GM10248 (cell line): ENCODE results near the gene KAT8.
"Not testable (repeated sequence)": the region's sequence is repeated elsewhere in the genome, so short reads cannot be mapped to it uniquely, and the experiment has no call there.

Experiments used
- CTCF ChIA-PET: fragments of 300-600 bp; sonication (Branson Sonifier 250); formaldehyde crosslinking; extraction: SDS; loops from one replicate; lab custom pipeline; 2021; ENCODE audit warnings: antibody characterized with exemption; lab: Yijun Ruan, JAX
- POLR2A ChIA-PET: fragments of 350-650 bp; sonication (Branson Sonifier 250); formaldehyde crosslinking; extraction: SDS; loops from one replicate; lab custom pipeline; 2020; ENCODE audit warnings: antibody characterized with exemption; lab: Yijun Ruan, JAX
- DNase-seq: peaks from one replicate; pipeline ENCODE4 v3.0.0; 2012; ENCODE audit errors: extremely low spot score
- CTCF ChIP-seq: IDR thresholded peaks from 2 replicates; pipeline ENCODE4 v1.5.1; 2012; ENCODE audit warnings: mild to moderate bottlenecking, low read depth; ENCODE audit errors: extremely low read depth, missing control alignments, control extremely low read depth

Gene KAT8

GRCh38 chr16:31136287-31136662 is 18.8 kb downstream of the KAT8 start:
- TF ChIP-seq CTCF, result no peak
- CTCF ChIA-PET, result interaction anchor here (1.0 to 1.1 kb wide), 2 partner anchors 20 to 151 kb away, joined by 3 read pairs; partner anchors contain the start of gene HSD3B7
- no peak for DNase-seq
- POLR2A ChIA-PET, result interaction anchor here (1.7 kb wide), 1 partner anchor 44 kb away, joined by 6 read pairs; the partner anchor contains the start of gene FUS

GRCh38 chr16:31136822-31137499 is 19.5 kb downstream of the KAT8 start:
- DNase-seq, result not testable (repeated sequence)
- ChIA-PET CTCF (interaction anchor here (1.1 kb wide), 1 partner anchor 152 kb away, joined by 3 read pairs; the partner anchor contains the start of gene HSD3B7), POLR2A (interaction anchor here (1.7 kb wide), 1 partner anchor 43 kb away, joined by 6 read pairs; the partner anchor contains the start of gene FUS)

DNA sequence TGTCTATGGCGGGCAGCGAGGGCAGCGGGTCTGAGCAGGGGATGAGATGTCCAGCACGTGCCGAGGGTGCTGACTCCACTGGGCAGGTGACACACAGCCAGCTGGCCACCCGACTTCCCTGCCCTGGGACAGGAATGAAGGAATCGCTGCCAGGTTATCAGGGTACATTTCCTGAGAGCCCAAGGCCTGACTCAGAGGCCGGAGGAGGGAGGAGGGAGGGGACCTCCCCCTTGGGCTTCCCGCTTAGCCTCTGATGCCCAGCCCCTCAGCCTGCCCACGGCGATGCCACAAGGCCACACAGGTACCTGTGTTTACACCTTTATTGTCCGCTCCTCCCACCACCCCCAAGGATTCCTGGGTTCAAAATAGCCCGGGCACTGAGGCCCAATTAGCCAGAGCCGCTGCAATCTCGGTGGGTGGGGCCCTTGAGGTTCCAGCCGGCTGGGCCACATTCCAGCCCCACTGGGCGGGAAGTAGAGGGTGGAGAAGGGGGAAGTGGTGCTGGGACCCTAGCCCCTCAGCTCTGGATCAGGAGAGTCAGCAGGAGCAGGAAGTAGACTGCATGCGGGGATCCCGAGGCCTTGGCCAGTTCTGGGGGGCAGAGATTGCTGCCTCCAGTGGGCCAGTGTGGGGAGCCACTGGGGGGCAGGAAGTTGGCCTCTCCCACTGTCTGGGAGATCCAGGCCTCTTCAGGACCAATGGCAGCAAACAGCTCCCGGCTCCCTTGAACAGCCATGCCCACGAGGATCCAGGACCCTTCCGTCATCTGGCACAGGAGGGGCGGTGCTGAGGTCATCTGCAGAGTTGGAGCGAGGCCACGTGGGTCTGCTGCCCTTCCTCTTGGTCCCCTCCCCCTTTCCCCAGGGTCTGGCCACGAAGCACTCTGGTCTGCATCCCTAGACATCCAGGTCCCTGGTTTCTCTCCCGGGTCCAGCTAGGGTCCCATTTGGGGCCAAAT is 21.4 kb downstream of the KAT8 start:
- DNase-seq, result no peak
- ChIA-PET POLR2A (no interaction called here), CTCF (interaction anchor here (4.9 kb wide), 1 partner anchor 10 kb away, joined by 68 read pairs; no protein-coding TSS in a partner anchor)
- no peak for TF ChIP-seq CTCF

DNA sequence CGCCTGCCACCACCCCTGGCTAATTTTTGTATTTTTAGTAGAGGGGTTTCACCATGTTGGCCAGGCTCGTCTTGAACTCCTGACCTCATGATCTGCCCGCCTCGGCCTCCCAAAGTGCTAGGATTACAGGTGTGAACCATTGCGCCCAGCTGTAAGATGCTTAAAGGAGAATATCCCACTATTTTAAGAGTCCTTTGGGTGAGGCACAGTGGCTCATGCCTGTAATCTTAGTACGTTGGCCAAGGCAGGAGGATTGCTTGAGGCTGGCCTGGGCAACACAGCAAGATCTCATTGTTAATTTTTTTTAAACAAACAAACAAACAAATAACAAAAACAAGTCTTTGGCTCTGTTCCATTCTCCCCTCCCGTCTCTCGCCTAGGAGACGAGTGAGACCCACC is 23.6 kb downstream of the KAT8 start:
- DNase-seq, POLR2A ChIA-PET: not testable (repeated sequence)
- CTCF ChIA-PET, result interaction anchor here (1.2 to 4.9 kb wide), 7 partner anchors 13 to 187 kb away, joined by 3 to 68 read pairs (median 21); partner anchors contain the start of gene VKORC1

- POLR2A ChIA-PET, result interaction anchor here (0.9 to 1.8 kb wide), 5 partner anchors 11 to 42 kb away, joined by 3 to 29 read pairs (median 3); partner anchors contain the start of genes FUS and KAT8
- CTCF ChIA-PET, result interaction anchor here (0.8 to 4.9 kb wide), 45 partner anchors 8 to 318 kb away, joined by 3 to 68 read pairs (median 6); partner anchors contain the start of genes ARMC5, FUS, ITGAM and KAT8
- no peak for TF ChIP-seq CTCF
- DNase-seq, result no peak
These were observed 24.1 kb downstream of the KAT8 start for GRCh38 chr16:31141489-31142108.

GRCh38 chr16:31142109-31143010 is 24.9 kb downstream of the KAT8 start:
- TF ChIP-seq CTCF, result peak; percentile 97
- peak; percentile 100 for DNase-seq
- POLR2A ChIA-PET, result interaction anchor here (0.6 to 1.8 kb wide), 6 partner anchors 11 to 69 kb away, joined by 3 to 29 read pairs (median 3); partner anchors contain the start of genes FUS and KAT8
- CTCF ChIA-PET, result interaction anchor here (0.6 to 4.9 kb wide), 48 partner anchors 9 to 317 kb away, joined by 3 to 68 read pairs (median 5); partner anchors contain the start of genes ARMC5, FUS, ITGAM and KAT8
